ENCODE data around the gene DNAJC16. TPM values are rescaled to one million over a fixed set of nuclear protein-coding genes. Genes with fewer than 3 reads are reported as not detected.
"Not testable (repeated sequence)": the region's sequence is repeated elsewhere in the genome, so short reads cannot be mapped to it uniquely, and the experiment has no call there.

The DNAJC16 gene
- total RNA-seq, result 19.8 TPM
- long read RNA-seq, full-length matches to known transcripts, result 5 of 11 reads
- long read RNA-seq, partial matches to known transcripts, result 1 of 11 reads
- long read RNA-seq, other reads (novel, unspliced or antisense), result 5 of 11 reads

GRCh38 chr1:15526490-15527339 lies at the start of gene DNAJC16:
TSS of gene DNAJC16 (plus strand) at chr1:15526848. CDS start at chr1:15529106, 2,258 bp downstream.
- DNase-seq (ENCODE audit: low spot score), result peak; percentile 98

- DNase-seq (ENCODE audit: low spot score), result no peak
These were observed 49.7 kb upstream of the DNAJC16 start for GRCh38 chr1:15476927-15477326.

GRCh38 chr1:15477646-15478212 lies 48.9 kb upstream of the DNAJC16 start:
- no peak for DNase-seq (ENCODE audit: low spot score)

- no peak for DNase-seq (ENCODE audit: low spot score)
These were observed 46.8 kb upstream of the DNAJC16 start for GRCh38 chr1:15479654-15480347.

- not testable (repeated sequence) for DNase-seq (ENCODE audit: low spot score)
These were observed 44.2 kb upstream of the DNAJC16 start for GRCh38 chr1:15482455-15482854.

- DNase-seq (ENCODE audit: low spot score), result not testable (repeated sequence)
These were observed 43.6 kb upstream of the DNAJC16 start for GRCh38 chr1:15482983-15483543.

GRCh38 chr1:15483971-15484370 lies 42.7 kb upstream of the DNAJC16 start:
- no peak for DNase-seq (ENCODE audit: low spot score)

- not testable (repeated sequence) for DNase-seq (ENCODE audit: low spot score)
These were observed 42.2 kb upstream of the DNAJC16 start for GRCh38 chr1:15484443-15484842.

GRCh38 chr1:15485636-15486035 lies 41.0 kb upstream of the DNAJC16 start:
- DNase-seq (ENCODE audit: low spot score), result no peak

- not testable (repeated sequence) for DNase-seq (ENCODE audit: low spot score)
These were observed 39.6 kb upstream of the DNAJC16 start for GRCh38 chr1:15486844-15487610.

- DNase-seq (ENCODE audit: low spot score), result no peak
These were observed 38.3 kb upstream of the DNAJC16 start for GRCh38 chr1:15488371-15488770.

GRCh38 chr1:15489052-15489736 lies 37.5 kb upstream of the DNAJC16 start:
- DNase-seq (ENCODE audit: low spot score), result no peak

GRCh38 chr1:15491010-15491409 lies 35.6 kb upstream of the DNAJC16 start:
- DNase-seq (ENCODE audit: low spot score), result not testable (repeated sequence)

- no peak for DNase-seq (ENCODE audit: low spot score)
These were observed 34.1 kb upstream of the DNAJC16 start for GRCh38 chr1:15492596-15492995.

- DNase-seq (ENCODE audit: low spot score), result no peak
These were observed 32.7 kb upstream of the DNAJC16 start for GRCh38 chr1:15493869-15494390.

GRCh38 chr1:15500184-15501178 lies 26.2 kb upstream of the DNAJC16 start:
- DNase-seq (ENCODE audit: low spot score), result no peak

- DNase-seq (ENCODE audit: low spot score), result no peak
These were observed 25.2 kb upstream of the DNAJC16 start for GRCh38 chr1:15501208-15502032.

- DNase-seq (ENCODE audit: low spot score), result no peak
These were observed 22.2 kb upstream of the DNAJC16 start for GRCh38 chr1:15504436-15504835.

Measured in mesenteric fat pad (tissue), 1 donor.